Renal pelvis (tissue), 4 donors: ENCODE data around the gene COG5. TPM values are rescaled to one million over a fixed set of nuclear protein-coding genes. Genes with fewer than 3 reads are reported as not detected.
"Not testable (repeated sequence)": the region's sequence is repeated elsewhere in the genome, so short reads cannot be mapped to it uniquely, and the experiment has no call there.

Source experiments
- DNase-seq: peaks from one replicate; pipeline ENCODE4 v3.0.0-alpha.2; 2013
- polyA plus RNA-seq, 3 donors: library from polyadenylated mRNA; unstranded; fragments of 120-200 nt; gene quantifications; one replicate each; pipeline ENCODE4 v1.2.1, GENCODE V29; 2013; ENCODE audit not compliant: insufficient read length in 3 of 3

The COG5 gene
- polyA plus RNA-seq, 3 donors: 29.9 to 31.4 (median 30.8) TPM

DNA sequence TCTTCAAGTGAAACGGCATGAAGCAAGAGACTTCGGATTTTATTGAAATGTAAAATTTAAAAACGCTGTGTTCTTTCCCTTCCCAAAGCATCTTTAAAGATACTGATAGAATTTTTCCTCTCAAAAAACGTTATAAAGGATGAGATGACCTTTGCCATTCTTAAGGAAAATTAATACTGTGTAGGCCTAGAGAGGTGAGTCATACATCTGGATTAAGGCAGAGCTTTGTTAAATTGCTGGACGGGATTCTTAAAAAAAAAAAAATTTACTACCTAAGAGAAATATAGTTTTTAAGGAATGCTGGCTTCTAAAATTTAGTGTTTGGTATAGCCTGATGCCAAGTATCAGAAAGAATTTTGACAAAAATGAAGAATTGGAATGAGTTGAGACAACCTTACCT, 401.2 kb downstream of the COG5 start:
- DNase-seq: no peak

DNA sequence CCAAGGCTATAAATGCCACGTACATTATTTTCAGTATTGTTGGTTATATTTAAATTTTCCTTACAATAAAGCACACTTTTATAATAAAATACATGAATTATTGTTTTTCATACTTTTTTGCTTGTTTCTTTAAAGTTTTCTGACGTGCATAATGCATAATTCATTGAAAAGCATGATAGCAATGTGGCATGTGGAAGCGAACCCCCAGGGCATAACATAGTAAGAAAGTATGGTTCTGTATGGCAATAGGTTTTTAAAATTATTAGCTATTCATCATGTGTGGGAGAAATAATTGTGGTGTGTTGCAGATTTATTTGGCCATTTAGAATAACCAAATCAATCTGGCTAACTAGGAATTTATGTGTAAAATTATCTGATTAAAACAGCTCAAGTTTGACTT, 402.3 kb downstream of the COG5 start:
- DNase-seq: no peak

DNA sequence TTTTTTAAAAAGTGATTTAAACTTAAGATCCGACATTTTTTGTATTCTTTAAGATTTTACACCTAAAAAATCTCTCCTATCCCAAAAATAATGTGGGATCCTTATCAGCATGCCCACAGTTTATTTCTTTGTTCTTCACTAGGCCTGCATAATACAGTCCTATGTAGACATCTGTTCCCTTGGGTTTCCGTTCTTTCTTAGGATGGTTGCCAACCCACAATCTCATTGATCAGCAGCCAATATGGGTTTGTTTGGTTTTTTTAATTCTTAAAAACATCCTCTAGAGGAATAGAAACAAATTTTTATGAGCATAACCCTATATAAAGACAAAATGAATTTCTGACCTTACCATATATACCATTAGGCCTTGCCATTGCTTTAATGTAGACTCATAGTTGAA, 403.3 kb downstream of the COG5 start:
- DNase-seq: no peak

DNA sequence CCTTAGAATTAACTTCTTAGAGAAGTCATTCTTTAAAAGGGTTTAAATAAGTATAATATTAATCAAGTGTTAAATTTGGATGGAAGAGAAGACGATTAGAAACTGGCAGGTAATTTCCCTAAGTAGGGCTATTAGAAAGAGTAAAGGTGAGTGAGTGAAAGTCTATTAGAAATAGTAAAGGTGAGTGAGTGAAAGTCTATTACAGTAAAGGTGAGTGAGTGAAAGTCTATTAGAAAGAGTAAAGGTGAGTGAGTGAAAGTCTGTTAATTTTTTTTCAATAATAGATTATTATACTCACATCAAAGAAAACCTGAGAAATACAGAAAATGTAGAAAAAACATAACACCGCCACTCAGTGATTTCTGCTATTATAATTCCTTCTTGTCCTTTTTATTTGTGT, 405.7 kb downstream of the COG5 start:
- no peak for DNase-seq

DNA sequence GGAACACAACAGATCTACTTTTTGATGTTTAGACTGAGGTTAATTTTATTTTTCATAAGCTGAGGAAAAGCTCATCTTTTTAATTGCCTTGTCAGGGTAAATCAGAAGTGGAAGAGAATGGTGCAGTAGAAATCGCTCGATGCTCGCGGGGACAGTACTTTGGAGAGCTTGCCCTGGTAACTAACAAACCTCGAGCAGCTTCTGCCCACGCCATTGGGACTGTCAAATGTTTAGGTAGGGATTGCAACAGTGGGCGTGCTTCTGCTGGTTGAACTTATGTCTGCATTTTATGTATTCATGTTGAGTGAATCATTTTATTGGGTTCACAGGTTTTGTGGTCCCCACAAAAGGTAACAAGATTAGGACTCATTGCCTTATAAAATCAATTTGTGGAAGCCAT, 406.6 kb downstream of the COG5 start:
- DNase-seq: no peak

DNA sequence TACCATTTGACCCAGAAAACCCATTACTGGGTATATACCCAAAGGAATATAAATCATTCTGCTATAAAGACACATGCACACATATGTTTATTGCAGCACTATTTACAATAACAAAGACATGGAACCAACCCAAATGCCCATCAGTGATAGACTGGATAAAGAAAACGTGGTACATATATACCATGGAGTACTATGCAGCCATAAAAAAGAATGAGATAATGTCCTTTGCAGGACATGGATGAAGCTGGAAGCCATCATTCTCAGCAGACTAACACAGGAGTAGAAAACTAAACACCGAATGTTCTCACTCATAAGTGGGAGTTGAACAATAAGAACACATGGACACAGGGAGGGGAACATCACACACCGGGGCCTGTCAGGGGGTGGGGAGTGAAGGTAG, 408.0 kb downstream of the COG5 start:
- DNase-seq: not testable (repeated sequence)

DNA sequence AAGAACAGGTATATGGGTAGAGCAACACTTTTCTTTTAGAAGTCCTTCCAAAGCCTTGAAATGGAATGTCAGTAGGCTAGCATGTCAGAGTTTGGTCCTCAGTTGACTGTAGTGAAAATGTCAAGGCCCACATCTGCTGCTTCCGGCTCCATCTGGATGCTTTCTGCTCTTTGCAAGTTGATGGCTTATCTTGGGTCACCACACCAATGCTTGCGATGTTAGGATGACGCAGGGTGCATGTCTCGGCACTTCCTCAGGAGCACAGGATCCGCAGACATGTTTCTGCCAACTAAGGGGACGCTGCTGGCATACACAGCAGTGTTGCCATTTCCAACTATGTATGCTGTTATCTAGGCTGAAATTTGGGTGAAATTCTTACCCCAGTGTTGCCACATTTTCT, 408.9 kb downstream of the COG5 start:
- no peak for DNase-seq

DNA sequence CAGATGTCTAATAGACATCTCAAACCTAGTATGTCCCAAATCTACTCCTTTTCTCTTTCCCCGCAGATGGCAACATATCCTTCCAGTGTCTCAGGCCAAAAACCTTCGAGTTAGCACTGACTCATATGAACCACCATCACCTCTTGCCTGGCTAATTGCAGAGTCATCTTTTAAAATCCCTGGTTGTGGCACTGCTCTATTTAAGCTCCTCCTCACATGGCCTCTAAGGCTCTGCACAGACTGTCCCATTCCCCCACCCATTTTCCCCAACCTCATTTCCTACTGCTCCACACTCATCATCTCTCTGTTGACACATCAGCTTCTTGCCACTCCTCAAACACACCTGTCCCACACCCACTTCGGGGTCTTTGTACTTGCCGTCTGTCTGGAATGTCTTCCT, 411.7 kb downstream of the COG5 start:
- DNase-seq: no peak

Other genes starting within 250 kb of the COG5 start
- gene GPR22, start 93.9 kb downstream of the COG5 start, polyA plus RNA-seq: under 1 TPM; 0.13 to 0.52 (median 0.20) TPM
- 10 to 100 TPM; 13.1 to 18.6 (median 17.0) TPM for gene DUS4L, start 51 bp upstream of the COG5 start, polyA plus RNA-seq
- 10 to 100 TPM; 39.6 to 45.2 (median 42.4) TPM for gene BCAP29, start 16.3 kb upstream of the COG5 start, polyA plus RNA-seq
- 1 to 10 TPM; 1.4 to 2.8 (median 2.3) TPM for gene SLC26A4, start 96.9 kb upstream of the COG5 start, polyA plus RNA-seq
- 10 to 100 TPM; 26.8 to 32.0 (median 27.0) TPM for gene CBLL1, start 180.2 kb upstream of the COG5 start, polyA plus RNA-seq
- gene SLC26A3, start 239.3 kb upstream of the COG5 start, polyA plus RNA-seq: under 1 TPM in 2 of 3 donors, not detected in 1; 0.10 to 0.13 TPM